HCT116 (cell line): ENCODE measurements around the gene MRPS2. TPM values are rescaled to one million over a fixed set of nuclear protein-coding genes. Genes with fewer than 3 reads are reported as not detected.

Source experiments
- ATAC-seq: fragments of 200-7000 bp; cut with Tn5 transposase; 2 replicates; pipeline ENCODE4 v1.9.1; 2020; ENCODE audit warnings: mild to moderate bottlenecking, moderate library complexity
- BruUV-seq: library from RNA; stranded (reverse); fragments of 400-500 nt; replicated peaks from 2 replicates; lab custom pipeline; 2021; lab: Mats Ljungman, UMichigan
- CTCF ChIA-PET: fragments of 300-600 bp; sonication (Branson Sonifier 250); formaldehyde crosslinking; loops from one replicate; lab custom pipeline; 2021; ENCODE audit warnings: antibody characterized with exemption; lab: Charles Lee
- POLR2A ChIA-PET: fragments of 300-600, 350-600 bp; sonication (Branson Sonifier 250); formaldehyde crosslinking; loops from one replicate; lab custom pipeline; 2021; ENCODE audit warnings: antibody characterized with exemption; lab: Charles Lee
- RAD21 ChIA-PET, 2 experiments: fragments of 300-600 bp; sonication (Branson Sonifier 250); formaldehyde crosslinking; loops; one replicate each; lab custom pipeline; 2023; ENCODE audit warnings: low total read pairs in 2 of 2; ENCODE audit not compliant: uncharacterized antibody in 2 of 2, unreplicated experiment in 2 of 2, low non-redundant PET in 1 of 2; lab: Charles Lee
- DNase-seq: peaks from one replicate; pipeline ENCODE4 v3.0.0-alpha.2; 2010; ENCODE audit warnings: low read depth, low spot score
- H2AFZ ChIP-seq: fragments of 200-600 bp; shearing (Covaris generic), sonication (generic); 2 replicates; pipeline ENCODE4 v1.6.1; 2017; ENCODE audit warnings: low read depth, mixed run types, mixed read lengths, antibody characterized with exemption, low read length; ENCODE audit not compliant: poor library complexity, severe bottlenecking
- H3K27ac ChIP-seq: 2 replicates; pipeline ENCODE4 v1.5.1; 2012; ENCODE audit warnings: low read depth, low read length
- H3K27me3 ChIP-seq: fragments of 200-600 bp; sonication (generic); 2 replicates; pipeline ENCODE4 v1.6.1; 2016; ENCODE audit warnings: mixed run types, low read length, mixed read lengths; ENCODE audit not compliant: insufficient read depth
- H3K36me3 ChIP-seq, 2 experiments: fragments of 200-500 bp in 1 of 2; fragments of 200-600 bp in 1 of 2; sonication (Bioruptor generic) in 1 of 2; sonication (generic) in 1 of 2; 2 replicates each; pipeline versions ENCODE4 v1.5.1 to v1.6.1; 2014 to 2016; ENCODE audit warnings: low read length in 2 of 2, inconsistent platforms in 1 of 2, mixed read lengths in 1 of 2, mixed run types in 1 of 2; ENCODE audit not compliant: insufficient read depth in 2 of 2, control insufficient read depth in 1 of 2
- H3K4me1 ChIP-seq, 2 experiments: fragments of 200-600 bp in 1 of 2; sonication (generic) in 1 of 2; 2 replicates each; pipeline versions ENCODE4 v1.5.1 to v1.6.1; 2012 to 2017; ENCODE audit warnings: low read length in 2 of 2, inconsistent platforms in 1 of 2, mild to moderate bottlenecking in 1 of 2, mixed read lengths in 1 of 2, mixed run types in 1 of 2, moderate library complexity in 1 of 2; ENCODE audit not compliant: insufficient read depth in 2 of 2, control insufficient read depth in 1 of 2
- H3K4me2 ChIP-seq: fragments of 200-600 bp; sonication (generic); 2 replicates; pipeline ENCODE4 v1.6.1; 2017; ENCODE audit warnings: mixed run types, low read length, mixed read lengths
- H3K4me3 ChIP-seq, 2 experiments: fragments of 200-600 bp in 1 of 2; sonication (generic) in 1 of 2; replicated peaks in 1 of 2; 2 replicates each; pipeline ENCODE4 v1.5.1; 2011 to 2016; ENCODE audit warnings: low read length in 2 of 2, control low read depth in 1 of 2, low read depth in 1 of 2, mild to moderate bottlenecking in 1 of 2, mixed read lengths in 1 of 2, mixed run types in 1 of 2
- H3K79me2 ChIP-seq: fragments of 200-600 bp; sonication (generic); 2 replicates; pipeline ENCODE4 v1.6.1; 2017; ENCODE audit warnings: mild to moderate bottlenecking, mixed run types, low read length, moderate library complexity, mixed read lengths; ENCODE audit not compliant: insufficient read depth
- H3K9ac ChIP-seq: fragments of 200-600 bp; sonication (generic); 2 replicates; pipeline ENCODE4 v1.6.1; 2016; ENCODE audit warnings: low read length, mixed read lengths
- H3K9me2 ChIP-seq: fragments of 200-600 bp; sonication (generic), shearing (Covaris generic); 2 replicates; pipeline ENCODE4 v1.6.1; 2017; ENCODE audit warnings: mixed run types, mild to moderate bottlenecking, moderate library complexity; ENCODE audit not compliant: insufficient read depth
- H3K9me3 ChIP-seq, 2 experiments: fragments of 200-500 bp in 1 of 2; fragments of 200-600 bp in 1 of 2; sonication (Bioruptor generic) in 1 of 2; sonication (generic) in 1 of 2; 2 replicates each; pipeline ENCODE4 v1.6.1; 2014 to 2017; ENCODE audit warnings: low read length in 2 of 2, mixed read lengths in 2 of 2, inconsistent platforms in 1 of 2, low read depth in 1 of 2, mild to moderate bottlenecking in 1 of 2, mixed run types in 1 of 2, moderate library complexity in 1 of 2; ENCODE audit not compliant: control insufficient read depth in 1 of 2, insufficient read depth in 1 of 2
- H4K20me1 ChIP-seq: fragments of 200-600 bp; sonication (generic), shearing (Covaris generic); 2 replicates; pipeline ENCODE4 v1.6.1; 2017; ENCODE audit warnings: mixed run types, mild to moderate bottlenecking, moderate library complexity; ENCODE audit not compliant: insufficient read depth
- CBX3 ChIP-seq: IDR thresholded peaks from 2 replicates; pipeline ENCODE4 v1.6.1; 2012; ENCODE audit warnings: low read depth
- CTCF ChIP-seq, 3 experiments: fragments of 200-600 bp in 1 of 3; sonication (generic) in 1 of 3; IDR thresholded peaks in 2 of 3; conservative IDR thresholded peaks in 1 of 3; 2 replicates each; pipeline ENCODE4 v1.5.1; 2012 to 2017; ENCODE audit warnings: low read depth in 2 of 3, low read length in 2 of 3, antibody characterized with exemption in 1 of 3, borderline replicate concordance in 1 of 3, control low read depth in 1 of 3, mild to moderate bottlenecking in 1 of 3, mixed read lengths in 1 of 3, mixed run types in 1 of 3, moderate library complexity in 1 of 3; ENCODE audit not compliant: insufficient read depth in 1 of 3
- EGR1 ChIP-seq: IDR thresholded peaks from 2 replicates; pipeline ENCODE4 v1.6.1; 2012; ENCODE audit warnings: low read depth
- EZH2 ChIP-seq: fragments of 200-600 bp; sonication (generic); IDR thresholded peaks from 2 replicates; pipeline ENCODE4 v1.6.1; 2017; ENCODE audit warnings: antibody characterized with exemption, mixed run types
- EZH2phosphoT487 ChIP-seq: fragments of 200-600 bp; IDR thresholded peaks from 2 replicates; pipeline ENCODE4 v1.6.1; 2018; ENCODE audit warnings: antibody characterized with exemption, borderline replicate concordance
- FOSL1 ChIP-seq: IDR thresholded peaks from 2 replicates; pipeline ENCODE4 v1.6.1; 2012; ENCODE audit warnings: low read depth
- JUND ChIP-seq: IDR thresholded peaks from 2 replicates; pipeline ENCODE4 v1.6.1; 2012
- MAX ChIP-seq: IDR thresholded peaks from 2 replicates; pipeline ENCODE4 v1.6.1; 2012
- POLR2A ChIP-seq: IDR thresholded peaks from 2 replicates; pipeline ENCODE4 v1.7.0; 2011; ENCODE audit warnings: borderline replicate concordance; ENCODE audit not compliant: insufficient read depth, insufficient read length; ENCODE audit errors: extremely low read depth
- RAD21 ChIP-seq: IDR thresholded peaks from 2 replicates; pipeline ENCODE4 v1.6.1; 2012; ENCODE audit warnings: low read depth, mild to moderate bottlenecking
- SIN3A ChIP-seq: IDR thresholded peaks from 2 replicates; pipeline ENCODE4 v1.6.1; 2012; ENCODE audit warnings: low read depth
- YY1 ChIP-seq: IDR thresholded peaks from 2 replicates; pipeline ENCODE4 v1.6.1; 2011; ENCODE audit warnings: low read length, low read depth, moderate library complexity, mild to moderate bottlenecking; ENCODE audit not compliant: insufficient replicate concordance; ENCODE audit errors: extremely low read depth
- intact Hi-C: fragments of 100-400 bp; cut with micrococcal nuclease; formaldehyde crosslinking; loops from 2 replicates; pipeline ENCODE4 v1.10.0; 2022
- total RNA-seq: library from RNA; stranded (reverse); gene quantifications from one replicate; pipeline ENCODE4 v1.2.1, GENCODE V29; 2021; ENCODE audit not compliant: unreplicated experiment
- TF ChIP-seq, protein P1 (sequence below): IDR thresholded peaks from 2 replicates; pipeline ENCODE4 v1.6.1; 2012
- TF ChIP-seq, protein P2 (sequence below): IDR thresholded peaks from 2 replicates; pipeline ENCODE4 v1.6.1; 2012; ENCODE audit warnings: low read depth

The MRPS2 gene
- total RNA-seq, 1 experiment from 2014 or later, result 85.1 TPM

GRCh38 chr9:135490980-135491464 lies 9.5 kb upstream of the MRPS2 start:
- CTCF ChIA-PET, result no interaction called here

DNA sequence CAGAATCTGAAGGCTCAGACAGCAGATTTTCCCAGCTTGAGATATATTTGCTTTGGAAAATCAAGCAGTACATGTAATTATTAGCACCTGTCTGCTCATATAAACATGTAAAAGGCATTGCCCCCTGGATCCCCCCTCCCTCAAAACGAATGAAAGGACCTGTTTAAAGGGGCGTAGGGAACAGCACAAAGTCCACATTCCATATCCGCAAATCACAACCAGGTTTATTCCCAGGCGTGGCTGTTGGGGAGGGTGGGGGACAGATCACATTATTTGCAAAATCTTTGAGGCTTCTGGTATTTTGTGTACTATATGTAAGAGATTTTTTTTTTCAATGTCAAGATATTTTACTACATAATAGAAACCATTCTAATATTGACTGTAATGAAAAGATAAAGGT lies 8.7 kb upstream of the MRPS2 start:
- no peaks in the 10 kb centered on the region for H3K9me3 ChIP-seq
- H3K4me1 ChIP-seq, result peaks cover 9 to 23% of the 10 kb centered on the region in 2 experiments
- H3K9me2 ChIP-seq, result no peaks in the 10 kb centered on the region
- no peaks in the 10 kb centered on the region for H3K79me2 ChIP-seq
- H2AFZ ChIP-seq, result no peak overlapping the region
- peaks cover 0 to 4% of the 10 kb centered on the region in 2 experiments; a peak in 2 of 4 replicates for H3K36me3 ChIP-seq
- intact Hi-C loops, result no loop called here
- no peak overlapping the region for H3K9ac ChIP-seq
- no peaks in the 10 kb centered on the region for H4K20me1 ChIP-seq
- ChIA-PET POLR2A (no interaction called here), CTCF (no interaction called here), RAD21 (no interaction called here)
- H3K4me3 ChIP-seq, result no peak overlapping the region
- BruUV-seq, result no TSS peak
- H3K4me2 ChIP-seq, result no peak overlapping the region
- H3K27me3 ChIP-seq, result no peaks in the 10 kb centered on the region
- ATAC-seq (no peak), DNase-seq (no peak)
- H3K27ac ChIP-seq, result no peak overlapping the region
- TF ChIP-seq RAD21, result no peak
- TF ChIP-seq CBX3, result no peak
- TF ChIP-seq EZH2phosphoT487, result no peak
- no peak for TF ChIP-seq MAX
- TF ChIP-seq EGR1, result no peak
- no peak for TF ChIP-seq EZH2
- TF ChIP-seq JUND, result no peak
- no peak for TF ChIP-seq CTCF (IDR thresholded peaks at IDR 0.05 in 2 of 3, conservative IDR thresholded peaks at IDR 0.05 in 1 of 3; ENCODE audit: borderline replicate concordance in 1 of 3, insufficient read depth in 1 of 3, low read depth in 2 of 3, low read length in 2 of 3)
- TF ChIP-seq YY1, result no peak
- TF ChIP-seq, protein P1, sequence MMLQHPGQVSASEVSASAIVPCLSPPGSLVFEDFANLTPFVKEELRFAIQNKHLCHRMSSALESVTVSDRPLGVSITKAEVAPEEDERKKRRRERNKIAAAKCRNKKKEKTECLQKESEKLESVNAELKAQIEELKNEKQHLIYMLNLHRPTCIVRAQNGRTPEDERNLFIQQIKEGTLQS, result no peak
- no peak for TF ChIP-seq FOSL1
- TF ChIP-seq SIN3A, result no peak

More at GRCh38 chr9:135490980-135491464, 9.5 kb upstream of the MRPS2 start:
- no peaks in the 10 kb centered on the region for H3K9me2 ChIP-seq
- no peaks in the 10 kb centered on the region for H3K79me2 ChIP-seq
- no peak overlapping the region for H3K4me3 ChIP-seq
- TF ChIP-seq POLR2A (no peak), SIN3A (no peak)
- TF ChIP-seq, protein P2, sequence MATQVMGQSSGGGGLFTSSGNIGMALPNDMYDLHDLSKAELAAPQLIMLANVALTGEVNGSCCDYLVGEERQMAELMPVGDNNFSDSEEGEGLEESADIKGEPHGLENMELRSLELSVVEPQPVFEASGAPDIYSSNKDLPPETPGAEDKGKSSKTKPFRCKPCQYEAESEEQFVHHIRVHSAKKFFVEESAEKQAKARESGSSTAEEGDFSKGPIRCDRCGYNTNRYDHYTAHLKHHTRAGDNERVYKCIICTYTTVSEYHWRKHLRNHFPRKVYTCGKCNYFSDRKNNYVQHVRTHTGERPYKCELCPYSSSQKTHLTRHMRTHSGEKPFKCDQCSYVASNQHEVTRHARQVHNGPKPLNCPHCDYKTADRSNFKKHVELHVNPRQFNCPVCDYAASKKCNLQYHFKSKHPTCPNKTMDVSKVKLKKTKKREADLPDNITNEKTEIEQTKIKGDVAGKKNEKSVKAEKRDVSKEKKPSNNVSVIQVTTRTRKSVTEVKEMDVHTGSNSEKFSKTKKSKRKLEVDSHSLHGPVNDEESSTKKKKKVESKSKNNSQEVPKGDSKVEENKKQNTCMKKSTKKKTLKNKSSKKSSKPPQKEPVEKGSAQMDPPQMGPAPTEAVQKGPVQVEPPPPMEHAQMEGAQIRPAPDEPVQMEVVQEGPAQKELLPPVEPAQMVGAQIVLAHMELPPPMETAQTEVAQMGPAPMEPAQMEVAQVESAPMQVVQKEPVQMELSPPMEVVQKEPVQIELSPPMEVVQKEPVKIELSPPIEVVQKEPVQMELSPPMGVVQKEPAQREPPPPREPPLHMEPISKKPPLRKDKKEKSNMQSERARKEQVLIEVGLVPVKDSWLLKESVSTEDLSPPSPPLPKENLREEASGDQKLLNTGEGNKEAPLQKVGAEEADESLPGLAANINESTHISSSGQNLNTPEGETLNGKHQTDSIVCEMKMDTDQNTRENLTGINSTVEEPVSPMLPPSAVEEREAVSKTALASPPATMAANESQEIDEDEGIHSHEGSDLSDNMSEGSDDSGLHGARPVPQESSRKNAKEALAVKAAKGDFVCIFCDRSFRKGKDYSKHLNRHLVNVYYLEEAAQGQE, result no peak
- H3K4me1 ChIP-seq, result peaks cover 5 to 16% of the 10 kb centered on the region in 2 experiments
- POLR2A ChIA-PET, result no interaction called here
- no peaks in the 10 kb centered on the region for H3K27me3 ChIP-seq
- no peak overlapping the region for H3K4me2 ChIP-seq
- no peaks in the 10 kb centered on the region for H3K9me3 ChIP-seq
- BruUV-seq, result no TSS peak
- DNase-seq (no peak), ATAC-seq (no peak)
- H2AFZ ChIP-seq, result no peak overlapping the region
- no peak overlapping the region for H3K27ac ChIP-seq
- RAD21 ChIA-PET, result no interaction called here
- intact Hi-C loops, result no loop called here
- H3K36me3 ChIP-seq, result peaks cover 0 to 7% of the 10 kb centered on the region in 2 experiments; a peak in 3 of 4 replicates
- H3K9ac ChIP-seq, result no peak overlapping the region
- H4K20me1 ChIP-seq, result no peaks in the 10 kb centered on the region
